IMR-90 (cell line): ENCODE measurements around the gene AGR3. TPM values are rescaled to one million over a fixed set of nuclear protein-coding genes. Genes with fewer than 3 reads are reported as not detected.

Experiments used
- ATAC-seq: fragments of 200-7000 bp; cut with Tn5 transposase; 2 replicates; pipeline ENCODE4 v1.9.1; 2020; ENCODE audit warnings: low read depth, mild to moderate bottlenecking, moderate library complexity
- BruUV-seq: library from RNA; stranded (reverse); fragments of 400-500 nt; replicated peaks from 2 replicates; lab custom pipeline; 2021; lab: Mats Ljungman, UMichigan
- CTCF ChIA-PET: fragments of 300-600 bp; formaldehyde crosslinking; extraction: SDS; loops from one replicate; lab custom pipeline; 2021; ENCODE audit warnings: antibody characterized with exemption; lab: Yijun Ruan, JAX
- POLR2A ChIA-PET: fragments of 300-600 bp; sonication (Branson Sonifier 250); formaldehyde crosslinking; loops from one replicate; lab custom pipeline; 2022; ENCODE audit warnings: antibody characterized with exemption; ENCODE audit not compliant: unreplicated experiment; lab: Charles Lee
- DNase-seq: peaks from one replicate; pipeline ENCODE4 v3.0.0; 2013
- H2AFZ ChIP-seq: replicated peaks from 2 replicates; pipeline ENCODE3; 2013; ENCODE audit warnings: low read length, mild to moderate bottlenecking; ENCODE audit not compliant: poor library complexity
- H2AK5ac ChIP-seq: 2 replicates; pipeline ENCODE4 v1.6.1; 2013; ENCODE audit warnings: low read depth, low read length, inconsistent platforms
- H2AK9ac ChIP-seq: replicated peaks from 2 replicates; pipeline ENCODE3; 2013; ENCODE audit warnings: mild to moderate bottlenecking, low read depth, low read length, moderate library complexity; ENCODE audit not compliant: poor library complexity
- H2BK120ac ChIP-seq: 2 replicates; pipeline ENCODE4 v1.6.1; 2013; ENCODE audit warnings: low read depth, low read length, inconsistent platforms
- H2BK15ac ChIP-seq: 3 replicates; pipeline ENCODE4 v1.6.1; 2013; ENCODE audit warnings: low read depth, low read length, inconsistent platforms
- H2BK20ac ChIP-seq: 2 replicates; pipeline ENCODE4 v1.6.1; 2013; ENCODE audit warnings: low read depth, mild to moderate bottlenecking, inconsistent platforms, low read length, moderate library complexity
- H2BK5ac ChIP-seq: 2 replicates; pipeline ENCODE4 v1.6.1; 2013; ENCODE audit warnings: mild to moderate bottlenecking, low read depth, low read length, inconsistent platforms; ENCODE audit not compliant: poor library complexity, severe bottlenecking
- H3K14ac ChIP-seq: replicated peaks from 2 replicates; pipeline ENCODE4 v1.6.1; 2013; ENCODE audit warnings: low read depth, low read length, inconsistent platforms
- H3K18ac ChIP-seq: 2 replicates; pipeline ENCODE4 v1.6.1; 2013; ENCODE audit warnings: low read depth, low read length, control low read depth
- H3K23ac ChIP-seq: 2 replicates; pipeline ENCODE4 v1.6.1; 2013; ENCODE audit warnings: low read depth, low read length, inconsistent platforms
- H3K27ac ChIP-seq: 2 replicates; pipeline ENCODE4 v1.5.1; 2013; ENCODE audit warnings: mild to moderate bottlenecking, control low read depth, low read length; ENCODE audit not compliant: insufficient read depth
- H3K27me3 ChIP-seq: 2 replicates; pipeline ENCODE4 v1.6.1; 2013; ENCODE audit warnings: low read length; ENCODE audit not compliant: control insufficient read depth, insufficient read depth
- H3K36me3 ChIP-seq: 2 replicates; pipeline ENCODE4 v1.6.1; 2013; ENCODE audit warnings: low read length, mixed read lengths; ENCODE audit not compliant: control insufficient read depth, insufficient read depth
- H3K4ac ChIP-seq: 2 replicates; pipeline ENCODE4 v1.6.1; 2013; ENCODE audit warnings: low read depth, low read length, inconsistent platforms
- H3K4me1 ChIP-seq: 2 replicates; pipeline ENCODE4 v1.6.1; 2013; ENCODE audit warnings: low read length, mixed read lengths; ENCODE audit not compliant: control insufficient read depth, insufficient read depth
- H3K4me2 ChIP-seq: 2 replicates; pipeline ENCODE4 v1.6.1; 2013; ENCODE audit warnings: low read depth, mild to moderate bottlenecking, control low read depth, low read length, moderate library complexity
- H3K4me3 ChIP-seq: 2 replicates; pipeline ENCODE4 v1.5.1; 2013; ENCODE audit warnings: low read depth, mild to moderate bottlenecking, control low read depth, low read length, moderate library complexity; ENCODE audit not compliant: insufficient read depth
- H3K56ac ChIP-seq: 2 replicates; pipeline ENCODE4 v1.6.1; 2013; ENCODE audit warnings: low read length, inconsistent platforms; ENCODE audit not compliant: insufficient read depth; ENCODE audit errors: extremely low read depth
- H3K79me1 ChIP-seq, 2 experiments: 2 replicates each; pipeline ENCODE4 v1.6.1; 2013; ENCODE audit warnings: low read length in 2 of 2, inconsistent platforms in 1 of 2, low read depth in 1 of 2
- H3K9ac ChIP-seq: 2 replicates; pipeline ENCODE4 v1.6.1; 2013; ENCODE audit warnings: low read depth, low read length, control low read depth
- H3K9me1 ChIP-seq: 2 replicates; pipeline ENCODE4 v1.6.1; 2013; ENCODE audit warnings: low read length, inconsistent platforms; ENCODE audit not compliant: insufficient read depth
- H3K9me3 ChIP-seq: 2 replicates; pipeline ENCODE4 v1.6.1; 2013; ENCODE audit warnings: low read length; ENCODE audit not compliant: control insufficient read depth, insufficient read depth
- H4K20me1 ChIP-seq: 2 replicates; pipeline ENCODE4 v1.6.1; 2013; ENCODE audit warnings: low read length, inconsistent platforms; ENCODE audit not compliant: insufficient read depth
- H4K5ac ChIP-seq: 2 replicates; pipeline ENCODE4 v1.6.1; 2013; ENCODE audit warnings: mild to moderate bottlenecking, low read depth, low read length, control low read depth
- H4K8ac ChIP-seq, 2 experiments: 2 replicates each; pipeline ENCODE4 v1.6.1; 2013; ENCODE audit warnings: low read depth in 2 of 2, low read length in 2 of 2, control low read depth in 1 of 2, inconsistent platforms in 1 of 2
- H4K91ac ChIP-seq: 2 replicates; pipeline ENCODE4 v1.6.1; 2013; ENCODE audit warnings: low read depth, low read length, inconsistent platforms; ENCODE audit not compliant: insufficient read depth
- BHLHE40 ChIP-seq: fragments of 150-350 bp; IDR thresholded peaks from 2 replicates; pipeline ENCODE4 v1.6.1; 2016; ENCODE audit warnings: mild to moderate bottlenecking, low read depth, low read length
- CEBPB ChIP-seq: IDR thresholded peaks from 2 replicates; pipeline ENCODE4 v1.6.1; 2012; ENCODE audit warnings: low read depth, low read length, improper control_type of control experiment
- CHD1 ChIP-seq: IDR thresholded peaks from 2 replicates; pipeline ENCODE4 v1.6.1; 2012; ENCODE audit warnings: low read depth, low read length, improper control_type of control experiment
- FOS ChIP-seq: fragments of 150-350 bp; IDR thresholded peaks from 2 replicates; pipeline ENCODE4 v1.6.1; 2016; ENCODE audit warnings: low read depth, low read length
- MAFK ChIP-seq: IDR thresholded peaks from 2 replicates; pipeline ENCODE4 v1.6.1; 2012; ENCODE audit warnings: low read depth, low read length, improper control_type of control experiment
- MAZ ChIP-seq: IDR thresholded peaks from 2 replicates; pipeline ENCODE4 v1.6.1; 2012; ENCODE audit warnings: low read depth, mild to moderate bottlenecking, low read length, improper control_type of control experiment, moderate library complexity, borderline replicate concordance
- MXI1 ChIP-seq: IDR thresholded peaks from 2 replicates; pipeline ENCODE4 v1.6.1; 2012; ENCODE audit warnings: low read depth, mild to moderate bottlenecking, low read length, moderate library complexity, borderline replicate concordance
- NFE2L2 ChIP-seq: fragments of 150-350 bp; IDR thresholded peaks from 2 replicates; pipeline ENCODE4 v1.6.1; 2016; ENCODE audit warnings: low read depth, mild to moderate bottlenecking, low read length
- POLR2A ChIP-seq: IDR thresholded peaks from 2 replicates; pipeline ENCODE4 v1.6.1; 2012; ENCODE audit warnings: mild to moderate bottlenecking, low read depth, low read length
- RAD21 ChIP-seq: IDR thresholded peaks from 2 replicates; pipeline ENCODE4 v1.6.1; 2012; ENCODE audit warnings: low read length, improper control_type of control experiment
- RCOR1 ChIP-seq: IDR thresholded peaks from 2 replicates; pipeline ENCODE4 v1.6.1; 2012; ENCODE audit warnings: mild to moderate bottlenecking, low read length, improper control_type of control experiment; ENCODE audit not compliant: insufficient replicate concordance
- RFX5 ChIP-seq: IDR thresholded peaks from 2 replicates; pipeline ENCODE4 v1.8.0; 2012; ENCODE audit warnings: low read depth, mild to moderate bottlenecking, low read length, moderate library complexity
- SMC3 ChIP-seq: fragments of 150-350 bp; IDR thresholded peaks from 2 replicates; pipeline ENCODE4 v1.6.1; 2016; ENCODE audit warnings: low read depth, mild to moderate bottlenecking, antibody characterized with exemption, low read length, moderate library complexity
- WGBS, 2 experiments: methylation state at CpG; one replicate each; pipeline versions ENCODE4 v1.1.5 to v1.1.7; 2013; ENCODE audit warnings: missing lambda C conversion rate in 2 of 2; ENCODE audit not compliant: insufficient read length in 1 of 2; ENCODE audit errors: extremely low coverage in 2 of 2; 5-methylcytosine and 5-hydroxymethylcytosine counted together
- dilution Hi-C: fragments of 300-500 bp; cut with HindIII; formaldehyde crosslinking; loops from one replicate; pipeline ENCODE4 v1.14.3; 2018; ENCODE audit warnings: low sequenced_read_pairs; ENCODE audit not compliant: unreplicated experiment
- in situ Hi-C: fragments of 300-500 bp; cut with MboI; formaldehyde crosslinking; loops from 3 replicates; pipeline ENCODE4 v1.14.3; 2019; ENCODE audit warnings: low sequenced_read_pairs, inconsistent platforms, mixed read lengths
- intact Hi-C: fragments of 100-400 bp; cut with micrococcal nuclease; formaldehyde crosslinking; loops from 2 replicates; pipeline ENCODE4 v1.10.0; 2022
- polyA plus RNA-seq, 3 experiments: library from polyadenylated mRNA; depleted of rRNA; stranded (reverse); fragments of >200 nt; gene quantifications; 2 replicates each; pipeline ENCODE4 v1.2.3, GENCODE V29; 2012; ENCODE audit warnings: low replicate concordance in 1 of 3
- total RNA-seq: library from RNA; depleted of rRNA; stranded (reverse); fragments of >200 nt; gene quantifications from 2 replicates; pipeline ENCODE4 v1.2.3, GENCODE V29; 2012
- TF ChIP-seq, protein P1 (sequence below): fragments of 150-350 bp; IDR thresholded peaks from 2 replicates; pipeline ENCODE4 v1.6.1; 2016; ENCODE audit warnings: low read depth, mild to moderate bottlenecking, low read length, moderate library complexity, borderline replicate concordance
- TF ChIP-seq, protein P2 (sequence below): fragments of 150-350 bp; IDR thresholded peaks from 2 replicates; pipeline ENCODE4 v1.6.1; 2017; ENCODE audit warnings: mild to moderate bottlenecking, antibody characterized with exemption, low read length, low read depth
- TF ChIP-seq, protein P3 (sequence below): conservative IDR thresholded peaks from 2 replicates; pipeline ENCODE4 v1.5.1; 2012; ENCODE audit warnings: mild to moderate bottlenecking, low read depth, low read length, improper control_type of control experiment

Gene AGR3
- total and polyA plus RNA-seq, 2 of the 4 experiments (the other 2 are of a cell fraction), result not detected

DNA sequence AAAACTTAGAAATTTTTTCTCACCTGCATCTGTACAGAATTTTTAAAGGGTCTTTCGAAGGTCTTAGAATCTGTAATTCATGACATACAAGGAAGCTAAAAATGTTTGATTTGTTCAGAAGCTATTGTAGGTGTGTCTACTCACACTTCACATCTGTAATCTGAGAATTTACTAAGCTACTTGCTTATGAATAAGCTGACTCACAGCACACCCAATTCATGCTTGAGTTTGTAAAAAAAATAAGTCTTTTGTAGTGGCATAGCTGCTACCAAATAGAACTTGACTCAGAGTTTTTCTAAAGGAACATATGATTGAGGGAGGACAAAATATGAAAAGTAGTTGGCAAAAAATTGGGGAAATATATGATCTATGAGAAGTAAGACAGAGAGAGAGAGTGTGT lies 64.2 kb downstream of the AGR3 start:
- H3K4me1 ChIP-seq, result peaks cover 4% of the 10 kb centered on the region; the same call in 1 of the 2 replicates
- no peak overlapping the region for H3K56ac ChIP-seq
- H3K4me3 ChIP-seq, result no peak overlapping the region
- intact Hi-C loops, result no loop called here
- H2AK9ac ChIP-seq, result no peak overlapping the region
- no peak overlapping the region for H2AFZ ChIP-seq
- no peak overlapping the region for H2BK120ac ChIP-seq
- no peaks in the 10 kb centered on the region for H4K20me1 ChIP-seq
- H3K4ac ChIP-seq, result no peak overlapping the region
- DNase-seq (peak; percentile 74), ATAC-seq (peak; percentile 75)
- no peak overlapping the region for H3K4me2 ChIP-seq
- no peak overlapping the region for H3K23ac ChIP-seq
- POLR2A ChIA-PET, result no interaction called here
- dilution Hi-C loops, result no loop called here
- no peak overlapping the region for H3K18ac ChIP-seq
- H2BK15ac ChIP-seq, result no peak overlapping the region
- no peaks in the 10 kb centered on the region for H3K9me1 ChIP-seq
- no peak overlapping the region for H3K9ac ChIP-seq
- in situ Hi-C loops, result no loop called here
- H3K14ac ChIP-seq, result no peak overlapping the region
- no peak overlapping the region for H2BK20ac ChIP-seq
- H4K91ac ChIP-seq, result no peak overlapping the region
- BruUV-seq, result no TSS peak
- H3K36me3 ChIP-seq, result no peaks in the 10 kb centered on the region
- no peak overlapping the region for H3K27ac ChIP-seq
- H4K5ac ChIP-seq, result no peak overlapping the region
- H2AK5ac ChIP-seq, result no peak overlapping the region
- H3K9me3 ChIP-seq, result no peaks in the 10 kb centered on the region
- H3K27me3 ChIP-seq, result no peaks in the 10 kb centered on the region
- H3K79me1 ChIP-seq, result no peaks in the 10 kb centered on the region
- H4K8ac ChIP-seq, result no peak overlapping the region
- no peak overlapping the region for H2BK5ac ChIP-seq
- no peak for TF ChIP-seq RCOR1
- TF ChIP-seq, protein P1, sequence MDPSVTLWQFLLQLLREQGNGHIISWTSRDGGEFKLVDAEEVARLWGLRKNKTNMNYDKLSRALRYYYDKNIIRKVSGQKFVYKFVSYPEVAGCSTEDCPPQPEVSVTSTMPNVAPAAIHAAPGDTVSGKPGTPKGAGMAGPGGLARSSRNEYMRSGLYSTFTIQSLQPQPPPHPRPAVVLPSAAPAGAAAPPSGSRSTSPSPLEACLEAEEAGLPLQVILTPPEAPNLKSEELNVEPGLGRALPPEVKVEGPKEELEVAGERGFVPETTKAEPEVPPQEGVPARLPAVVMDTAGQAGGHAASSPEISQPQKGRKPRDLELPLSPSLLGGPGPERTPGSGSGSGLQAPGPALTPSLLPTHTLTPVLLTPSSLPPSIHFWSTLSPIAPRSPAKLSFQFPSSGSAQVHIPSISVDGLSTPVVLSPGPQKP, result no peak
- no peak for TF ChIP-seq POLR2A
- TF ChIP-seq MAZ, result no peak
- no peak for TF ChIP-seq MAFK
- no peak for TF ChIP-seq SMC3
- no peak for TF ChIP-seq MXI1
- TF ChIP-seq, protein P2, sequence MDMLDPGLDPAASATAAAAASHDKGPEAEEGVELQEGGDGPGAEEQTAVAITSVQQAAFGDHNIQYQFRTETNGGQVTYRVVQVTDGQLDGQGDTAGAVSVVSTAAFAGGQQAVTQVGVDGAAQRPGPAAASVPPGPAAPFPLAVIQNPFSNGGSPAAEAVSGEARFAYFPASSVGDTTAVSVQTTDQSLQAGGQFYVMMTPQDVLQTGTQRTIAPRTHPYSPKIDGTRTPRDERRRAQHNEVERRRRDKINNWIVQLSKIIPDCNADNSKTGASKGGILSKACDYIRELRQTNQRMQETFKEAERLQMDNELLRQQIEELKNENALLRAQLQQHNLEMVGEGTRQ, result no peak
- TF ChIP-seq FOS, result no peak
- no peak for TF ChIP-seq RAD21
- TF ChIP-seq NFE2L2, result no peak
- no peak for TF ChIP-seq RFX5
- TF ChIP-seq, protein P3, sequence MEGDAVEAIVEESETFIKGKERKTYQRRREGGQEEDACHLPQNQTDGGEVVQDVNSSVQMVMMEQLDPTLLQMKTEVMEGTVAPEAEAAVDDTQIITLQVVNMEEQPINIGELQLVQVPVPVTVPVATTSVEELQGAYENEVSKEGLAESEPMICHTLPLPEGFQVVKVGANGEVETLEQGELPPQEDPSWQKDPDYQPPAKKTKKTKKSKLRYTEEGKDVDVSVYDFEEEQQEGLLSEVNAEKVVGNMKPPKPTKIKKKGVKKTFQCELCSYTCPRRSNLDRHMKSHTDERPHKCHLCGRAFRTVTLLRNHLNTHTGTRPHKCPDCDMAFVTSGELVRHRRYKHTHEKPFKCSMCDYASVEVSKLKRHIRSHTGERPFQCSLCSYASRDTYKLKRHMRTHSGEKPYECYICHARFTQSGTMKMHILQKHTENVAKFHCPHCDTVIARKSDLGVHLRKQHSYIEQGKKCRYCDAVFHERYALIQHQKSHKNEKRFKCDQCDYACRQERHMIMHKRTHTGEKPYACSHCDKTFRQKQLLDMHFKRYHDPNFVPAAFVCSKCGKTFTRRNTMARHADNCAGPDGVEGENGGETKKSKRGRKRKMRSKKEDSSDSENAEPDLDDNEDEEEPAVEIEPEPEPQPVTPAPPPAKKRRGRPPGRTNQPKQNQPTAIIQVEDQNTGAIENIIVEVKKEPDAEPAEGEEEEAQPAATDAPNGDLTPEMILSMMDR, result no peak
- no peak for TF ChIP-seq CHD1
- TF ChIP-seq CEBPB, result no peak
- TF ChIP-seq BHLHE40, result no peak
- no CpG with 5 or more reads among the region's 1 CpG for WGBS, 2 experiments
- CTCF ChIA-PET, result interaction anchor here (1.0 kb wide), 1 partner anchor 101 kb away, joined by 3 read pairs; no protein-coding TSS in a partner anchor
